Glomerular visceral epithelial cell (primary cell): Measurements from ENCODE around the gene PC.

Experiments
- DNase-seq: peaks from one replicate; pipeline ENCODE4 v3.0.0-alpha.2; 2016; ENCODE audit errors: extremely low spot score

The PC gene

DNA sequence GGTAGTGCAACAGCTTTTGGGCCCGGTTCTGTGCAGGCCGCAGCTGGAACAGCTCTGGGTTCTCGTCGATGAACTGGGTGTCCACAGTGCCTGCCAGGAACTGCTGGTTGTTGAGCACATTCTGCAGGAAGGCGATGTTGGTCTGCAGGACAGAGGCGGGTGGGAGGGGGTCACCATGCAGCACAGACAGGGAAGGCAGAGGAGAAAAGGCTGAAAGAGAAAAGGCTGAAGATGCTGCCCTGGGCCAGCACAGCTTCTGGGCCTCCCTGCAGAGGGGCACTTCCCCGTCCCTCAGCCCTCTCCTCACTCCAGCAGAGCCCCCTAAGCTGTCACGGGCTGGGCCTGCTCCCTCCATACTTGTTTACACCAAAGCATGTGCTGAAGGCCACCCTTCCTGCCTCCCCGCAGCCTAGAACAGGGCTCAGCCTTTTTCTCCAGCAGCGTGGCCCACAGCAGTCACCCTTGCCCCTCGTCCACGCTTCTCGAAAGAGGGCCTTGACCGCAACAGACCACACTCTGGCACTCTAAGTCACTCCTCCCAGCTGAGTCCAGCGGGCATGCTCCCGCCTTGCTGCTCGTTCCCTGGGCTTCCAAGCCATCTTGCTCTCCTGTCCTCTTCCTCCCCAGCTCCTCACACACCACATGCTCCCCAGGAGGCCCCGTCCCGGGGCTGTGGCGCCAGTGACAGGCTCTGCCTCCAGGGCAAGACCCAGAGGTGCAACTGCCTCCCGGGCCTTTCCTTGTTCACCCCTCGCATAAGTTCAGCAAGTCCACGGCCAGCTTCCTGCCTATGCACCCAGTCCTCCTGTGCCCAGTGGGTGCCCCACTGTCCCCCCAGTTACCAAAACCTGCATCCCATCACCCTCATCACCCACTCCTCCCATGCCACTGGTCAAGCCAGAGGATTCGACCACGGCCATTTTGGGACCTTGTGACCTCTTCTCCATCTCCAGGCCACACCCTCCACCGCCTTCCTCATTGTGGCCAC lies 104.6 kb downstream of the PC start:
- DNase-seq = no peak

DNA sequence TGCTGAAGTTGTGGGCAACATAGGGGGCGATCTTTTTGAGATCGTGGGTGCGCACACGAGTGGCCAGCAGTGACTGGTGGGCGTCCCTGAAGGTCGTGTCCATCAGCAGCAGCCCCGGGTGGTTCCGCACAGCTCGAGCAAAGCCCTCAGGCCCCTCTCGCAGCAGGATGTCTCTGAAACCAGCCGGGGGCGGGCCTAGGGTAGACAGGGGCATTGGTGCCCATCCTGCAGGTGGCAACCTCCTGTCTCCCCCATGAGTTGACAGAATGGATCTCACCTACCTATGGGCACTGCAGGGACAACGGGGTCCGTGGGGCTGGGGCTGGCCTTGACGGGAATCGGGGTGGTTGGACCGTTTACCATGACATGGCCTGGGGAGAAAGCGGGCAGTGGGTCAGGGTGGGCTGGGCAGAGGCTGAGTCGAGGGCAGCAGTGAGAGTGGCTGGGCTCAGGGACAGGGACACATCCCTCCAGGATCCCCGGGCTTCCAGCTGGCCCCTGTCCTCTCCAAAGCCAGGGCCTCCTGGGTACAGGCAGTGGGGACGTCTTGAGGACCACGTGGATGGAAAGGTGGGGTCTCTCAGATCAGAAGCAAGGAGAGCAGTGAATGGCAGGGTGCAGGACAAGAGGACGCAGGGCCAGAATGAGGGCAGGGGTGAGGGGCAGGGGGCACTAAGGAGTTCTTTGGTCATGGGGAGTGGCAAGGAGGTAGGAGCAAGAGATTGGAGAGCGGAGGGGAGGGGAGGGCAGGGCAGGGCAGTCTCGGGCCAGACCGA lies 105.5 kb downstream of the PC start:
- no peak for DNase-seq

- no peak for DNase-seq
Observed at GRCh38 chr11:66851698-66852465, 106.3 kb downstream of the PC start.

DNA sequence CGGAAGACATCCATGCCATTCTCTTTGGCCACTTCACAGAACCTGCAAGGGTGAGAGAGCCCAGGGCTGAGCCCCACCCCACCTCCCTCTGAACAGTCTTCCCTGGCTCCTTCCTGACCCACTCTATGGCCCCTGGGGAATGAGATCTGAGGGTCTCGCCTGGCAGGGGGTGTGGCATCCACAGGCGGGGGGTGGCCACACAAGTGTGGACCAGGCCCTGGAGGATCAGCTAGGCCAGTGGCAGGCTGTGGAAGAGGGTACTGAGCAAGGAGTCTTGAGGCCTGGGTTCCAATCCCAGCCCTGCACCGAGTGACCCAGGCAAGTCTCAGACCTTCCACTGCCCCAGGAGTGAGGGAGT lies 107.0 kb downstream of the PC start:
- DNase-seq = no peak

- DNase-seq = no peak
Observed at GRCh38 chr11:66850588-66851238, 107.5 kb downstream of the PC start.

DNA sequence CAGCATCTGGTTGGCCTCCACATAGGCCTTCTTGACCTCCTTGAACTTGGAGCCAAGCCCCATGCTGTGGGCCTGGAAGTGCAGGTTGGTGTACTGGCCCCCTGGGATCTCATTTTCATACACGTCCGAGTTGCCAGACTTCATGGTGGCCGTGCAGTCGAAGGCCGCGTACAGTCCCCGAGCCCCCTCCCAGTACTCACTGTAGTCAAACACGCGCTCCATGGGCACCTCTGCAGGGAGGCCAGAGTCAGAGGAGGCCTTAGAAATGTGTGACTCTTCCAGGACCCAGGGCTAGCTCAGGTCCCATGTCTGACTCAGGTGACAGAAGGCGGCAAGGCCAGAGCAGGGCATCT lies 108.0 kb downstream of the PC start:
- DNase-seq = no peak

- no peak for DNase-seq
Observed at GRCh38 chr11:66849501-66850234, 108.5 kb downstream of the PC start.

GRCh38 chr11:66848671-66849500 lies 109.3 kb downstream of the PC start:
- DNase-seq = no peak

- no peak for DNase-seq
Observed at GRCh38 chr11:66847461-66848232, 110.5 kb downstream of the PC start.

DNA sequence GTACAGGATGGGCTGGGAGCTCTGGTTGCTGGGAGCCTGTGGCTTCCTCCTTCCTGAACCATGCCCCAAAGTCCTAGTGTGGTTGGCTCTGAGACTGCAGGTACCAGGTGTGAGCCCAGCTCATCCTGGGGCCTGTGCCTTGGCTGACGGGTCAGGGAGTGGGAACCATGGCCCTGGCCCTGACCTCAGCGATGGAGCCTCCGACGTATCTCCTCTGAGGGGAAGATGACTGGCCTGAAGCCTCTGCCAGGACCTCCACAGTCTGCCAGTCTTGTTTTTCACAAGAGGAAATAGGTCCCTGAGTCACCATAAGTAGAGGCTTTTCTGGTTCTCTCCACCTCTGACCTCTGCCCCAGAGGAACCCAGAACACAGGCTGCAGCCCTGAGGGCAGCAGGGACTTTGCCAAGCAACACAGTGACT lies 111.5 kb downstream of the PC start:
- DNase-seq = no peak

- no peak for DNase-seq
Observed at GRCh38 chr11:66845876-66846212, 112.3 kb downstream of the PC start.

DNA sequence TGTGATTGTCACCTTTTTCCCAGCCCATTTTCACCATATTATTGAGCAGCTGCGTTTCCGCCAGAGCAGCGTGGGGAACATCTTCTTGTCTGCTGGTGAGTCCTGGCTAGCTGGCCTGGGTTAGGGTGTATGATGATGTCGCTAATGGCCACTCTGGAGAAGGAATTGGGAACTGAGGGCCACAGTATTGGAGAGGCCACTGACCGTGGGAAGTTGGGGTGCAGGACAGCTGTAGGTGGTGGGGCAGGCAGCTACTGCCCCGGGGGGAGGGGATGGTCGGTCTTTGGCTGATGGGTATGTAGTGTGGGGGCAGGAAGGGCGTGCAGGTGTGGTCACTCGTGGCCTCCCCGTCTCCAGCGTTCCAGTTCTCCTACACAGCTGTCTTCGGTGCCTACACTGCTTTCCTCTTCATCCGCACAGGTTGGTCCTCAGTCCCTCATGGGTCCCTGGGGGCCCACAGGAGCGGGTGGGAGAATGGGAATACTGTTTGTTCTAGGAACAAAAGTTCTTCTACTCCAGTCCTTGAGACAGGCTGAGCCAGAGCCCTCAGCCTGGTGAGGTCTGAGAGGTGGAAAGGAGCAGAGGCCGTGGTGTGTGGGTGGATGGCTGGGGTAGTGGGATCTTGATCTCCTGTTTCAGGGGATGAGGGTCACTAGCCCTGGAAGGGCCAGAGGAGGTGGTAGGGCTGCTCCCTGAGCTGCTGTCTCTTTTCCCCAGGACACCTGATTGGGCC lies 112.9 kb downstream of the PC start:
- no peak for DNase-seq

DNA sequence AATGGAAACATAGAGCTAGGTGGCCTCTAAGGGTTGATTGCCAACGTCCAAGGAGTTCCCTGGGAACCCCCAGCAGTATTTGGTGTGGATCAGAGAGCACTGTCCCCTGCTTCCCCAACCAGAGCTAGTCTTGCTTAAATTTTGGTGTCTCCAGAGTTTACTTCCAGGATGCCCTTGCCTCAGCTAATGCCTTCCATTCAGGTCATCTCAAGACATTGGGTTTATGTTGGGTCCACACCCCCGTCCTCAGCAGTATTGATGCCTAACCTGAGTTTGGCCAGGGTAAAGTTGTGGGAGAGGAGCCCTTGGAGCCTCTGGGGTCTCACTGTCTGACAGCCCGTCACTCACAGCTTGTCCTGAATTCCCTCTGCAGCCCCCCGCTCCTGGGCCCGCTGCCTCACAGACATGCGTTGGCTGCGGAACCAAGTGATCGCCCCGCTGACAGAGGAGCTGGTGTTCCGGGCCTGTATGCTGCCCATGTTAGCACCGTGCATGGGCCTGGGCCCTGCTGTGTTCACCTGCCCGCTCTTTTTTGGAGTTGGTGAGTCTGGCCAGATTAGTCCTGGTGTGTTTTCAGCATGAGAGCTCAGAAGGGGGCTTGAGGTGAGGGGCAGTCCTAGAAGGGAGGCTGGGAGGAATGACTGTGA lies 113.6 kb downstream of the PC start:
- no peak for DNase-seq

DNA sequence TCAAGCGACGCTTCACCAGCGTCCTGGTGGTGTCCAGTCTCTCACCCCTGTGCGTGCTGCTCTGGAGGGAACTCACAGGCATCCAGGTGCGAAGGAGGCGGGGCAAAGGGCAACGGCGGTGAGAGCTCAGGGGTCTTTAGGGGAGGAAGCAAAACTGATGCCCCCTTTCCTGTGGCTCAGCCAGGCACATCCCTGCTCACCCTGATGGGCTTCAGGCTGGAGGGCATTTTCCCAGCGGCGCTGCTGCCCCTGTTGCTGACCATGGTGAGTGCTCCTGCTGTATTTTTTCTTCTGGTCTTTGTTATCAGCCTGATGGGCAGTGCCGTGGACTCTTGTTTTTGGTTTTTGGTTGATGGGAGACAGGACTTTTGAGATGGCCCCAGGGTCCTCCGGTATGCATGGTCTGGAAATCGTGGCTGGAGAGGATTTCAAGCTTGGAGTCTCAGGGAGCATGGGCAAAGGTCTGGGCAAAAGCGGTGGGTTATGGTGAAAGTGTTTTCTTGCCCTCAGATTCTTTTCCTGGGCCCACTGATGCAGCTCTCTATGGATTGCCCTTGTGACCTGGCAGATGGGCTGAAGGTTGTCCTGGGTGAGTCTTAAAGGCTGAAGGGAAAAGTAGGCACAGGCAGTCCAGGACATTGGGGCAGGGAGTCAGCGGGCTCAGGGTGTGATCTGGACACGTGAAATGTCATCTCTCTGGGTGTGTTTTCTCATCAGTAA lies 114.2 kb downstream of the PC start:
- no peak for DNase-seq

DNA sequence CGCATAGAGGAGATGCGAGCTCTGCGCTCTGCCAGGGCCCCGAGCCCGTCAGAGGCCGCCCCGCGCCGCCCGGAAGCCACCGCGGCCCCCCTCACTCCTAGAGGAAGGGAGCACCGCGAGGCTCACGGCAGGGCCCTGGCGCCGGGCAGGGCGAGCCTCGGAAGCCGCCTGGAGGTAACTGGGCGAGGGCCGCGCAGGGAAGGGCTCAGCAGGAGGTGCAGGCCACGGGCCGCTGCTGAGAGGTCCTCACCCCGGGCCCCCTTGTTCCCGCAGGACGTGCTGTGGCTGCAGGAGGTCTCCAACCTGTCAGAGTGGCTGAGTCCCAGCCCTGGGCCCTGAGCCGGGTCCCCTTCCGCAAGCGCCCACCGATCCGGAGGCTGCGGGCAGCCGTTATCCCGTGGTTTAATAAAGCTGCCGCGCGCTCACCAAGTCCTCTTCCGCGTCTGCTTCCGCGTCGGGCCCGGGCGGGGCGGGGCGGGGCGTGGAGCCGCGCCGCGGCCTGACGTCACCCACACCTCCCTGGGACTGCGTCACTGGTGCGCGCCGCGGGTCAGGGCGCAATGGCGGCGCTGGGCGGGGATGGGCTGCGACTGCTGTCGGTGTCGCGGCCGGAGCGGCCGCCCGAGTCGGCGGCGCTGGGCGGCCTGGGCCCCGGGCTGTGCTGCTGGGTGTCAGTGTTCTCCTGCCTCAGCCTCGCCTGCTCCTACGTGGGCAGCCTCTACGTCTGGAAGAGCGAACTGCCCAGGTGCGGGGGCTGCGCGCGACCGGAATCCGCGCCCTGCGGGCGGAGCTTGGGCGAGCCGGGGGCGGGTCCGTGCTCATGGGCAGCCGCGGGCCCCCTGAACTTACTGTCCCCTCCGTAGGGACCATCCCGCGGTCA lies 115.0 kb downstream of the PC start, which contains the start of gene RCE1:
Gene RCE1, plus strand, starts transcription at position 546 of the 880 bp plus-strand sequence. Its CDS starts 15 bp downstream, at position 561.
- peak; percentile 88 for DNase-seq

DNA sequence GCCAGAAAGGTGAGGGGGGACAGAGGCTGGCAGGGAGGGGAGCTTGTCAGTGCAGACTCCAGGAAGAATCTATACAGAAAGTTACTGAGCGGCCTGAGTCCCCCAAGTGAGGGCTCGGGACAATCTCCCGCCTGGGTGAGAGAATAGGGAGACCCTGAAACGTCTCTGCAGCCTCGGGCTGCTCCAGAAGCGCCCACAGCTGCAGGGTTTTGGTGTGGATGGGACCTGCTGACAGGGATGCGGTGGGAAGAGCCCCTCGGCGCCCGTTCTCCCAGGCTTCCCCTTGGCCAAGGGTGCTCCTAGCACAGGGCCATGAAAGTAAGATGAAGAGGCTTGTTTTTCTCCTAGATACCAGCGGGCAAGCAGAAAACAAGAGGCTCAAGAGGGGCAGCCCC lies 115.7 kb downstream of the PC start:
- no peak for DNase-seq
